ENCODE measurements around the gene C11orf91. TPM values are rescaled to one million over a fixed set of nuclear protein-coding genes. Genes with fewer than 3 reads are reported as not detected.

C11orf91 gene
- total and polyA plus RNA-seq, 8 donors, result 2.2 TPM; not detected in 7

- peak overlapping the region; percentile 80 to 85 for H3K27ac ChIP-seq
- DNase-seq (peak in 1 of 4 donors; percentile 62), ATAC-seq (peak; percentile 5)
- peaks cover 0 to 19% of the 10 kb centered on the region in 2 donors for H3K36me3 ChIP-seq
- no peak for TF ChIP-seq CTCF (IDR thresholded peaks at IDR 0.05)
- intact Hi-C loops (cut with DNase I), result no loop called here
- no peaks in the 10 kb centered on the region for H3K27me3 ChIP-seq
- peak overlapping the region; percentile 42 to 57 for H3K4me3 ChIP-seq
- no peaks in the 10 kb centered on the region for H3K9me3 ChIP-seq
- peaks cover 18 to 79% of the 10 kb centered on the region in 2 donors for H3K4me1 ChIP-seq
Observed at GRCh38 chr11:33701302-33702230, 940 bp upstream of the C11orf91 start.

GRCh38 chr11:33700063-33700501, 544 bp downstream of the C11orf91 start:
- intact Hi-C loops (cut with DNase I), result no loop called here

GRCh38 chr11:33699515-33700062, 1.0 kb downstream of the C11orf91 start:
- no peak for TF ChIP-seq CTCF (IDR thresholded peaks at IDR 0.05)
- Histone ChIP-seq H3K27ac (peak overlapping the region in 1 of 2 donors; percentile 80), H3K36me3 (peaks cover 0 to under 1% of the 10 kb centered on the region in 2 donors), H3K27me3 (no peaks in the 10 kb centered on the region), H3K4me3 (peak overlapping the region in 1 of 2 donors; percentile 57), H3K4me1 (peaks cover 18 to 74% of the 10 kb centered on the region in 2 donors), H3K9me3 (no peaks in the 10 kb centered on the region)
- ATAC-seq (no peak), DNase-seq (no peak)
- intact Hi-C loops (cut with DNase I), result no loop called here

More at GRCh38 chr11:33700063-33700501, 544 bp downstream of the C11orf91 start:
- no peak for TF ChIP-seq CTCF (IDR thresholded peaks at IDR 0.05)
- Histone ChIP-seq H3K27me3 (no peaks in the 10 kb centered on the region), H3K9me3 (no peaks in the 10 kb centered on the region), H3K27ac (peak overlapping the region; percentile 80 to 85), H3K4me1 (peaks cover 18 to 76% of the 10 kb centered on the region in 2 donors), H3K36me3 (peaks cover 0 to 6% of the 10 kb centered on the region in 2 donors), H3K4me3 (peak overlapping the region; percentile 42 to 57)
- no peak for DNase-seq
- ATAC-seq, result no peak

GRCh38 chr11:33698921-33699320, 1.7 kb downstream of the C11orf91 start:
- H3K27me3 ChIP-seq, result no peaks in the 10 kb centered on the region
- peaks cover 18 to 70% of the 10 kb centered on the region in 2 donors for H3K4me1 ChIP-seq
- no peak overlapping the region for H3K4me3 ChIP-seq
- no peaks in the 10 kb centered on the region for H3K9me3 ChIP-seq
- no peaks in the 10 kb centered on the region for H3K36me3 ChIP-seq
- ATAC-seq (no peak), DNase-seq (no peak)
- intact Hi-C loops (cut with DNase I), result no loop called here
- no peak for TF ChIP-seq CTCF (IDR thresholded peaks at IDR 0.05)
- H3K27ac ChIP-seq, result no peak overlapping the region

GRCh38 chr11:33697997-33698396, 2.6 kb downstream of the C11orf91 start:
- DNase-seq (no peak), ATAC-seq (no peak)
- intact Hi-C loops (cut with DNase I), result no loop called here
- Histone ChIP-seq H3K9me3 (no peaks in the 10 kb centered on the region), H3K36me3 (no peaks in the 10 kb centered on the region), H3K27ac (no peak overlapping the region), H3K4me1 (peaks cover 14 to 68% of the 10 kb centered on the region in 2 donors), H3K4me3 (no peak overlapping the region), H3K27me3 (no peaks in the 10 kb centered on the region)
- no peak for TF ChIP-seq CTCF (IDR thresholded peaks at IDR 0.05)
